ENCODE data around the gene LBH. TPM values are rescaled to one million over a fixed set of nuclear protein-coding genes. Genes with fewer than 3 reads are reported as not detected.
"Not testable (repeated sequence)": the region's sequence is repeated elsewhere in the genome, so short reads cannot be mapped to it uniquely, and the experiment has no call there.

The LBH gene
- total RNA-seq, 1 experiment from 2014 or later: 5.8 TPM

DNA sequence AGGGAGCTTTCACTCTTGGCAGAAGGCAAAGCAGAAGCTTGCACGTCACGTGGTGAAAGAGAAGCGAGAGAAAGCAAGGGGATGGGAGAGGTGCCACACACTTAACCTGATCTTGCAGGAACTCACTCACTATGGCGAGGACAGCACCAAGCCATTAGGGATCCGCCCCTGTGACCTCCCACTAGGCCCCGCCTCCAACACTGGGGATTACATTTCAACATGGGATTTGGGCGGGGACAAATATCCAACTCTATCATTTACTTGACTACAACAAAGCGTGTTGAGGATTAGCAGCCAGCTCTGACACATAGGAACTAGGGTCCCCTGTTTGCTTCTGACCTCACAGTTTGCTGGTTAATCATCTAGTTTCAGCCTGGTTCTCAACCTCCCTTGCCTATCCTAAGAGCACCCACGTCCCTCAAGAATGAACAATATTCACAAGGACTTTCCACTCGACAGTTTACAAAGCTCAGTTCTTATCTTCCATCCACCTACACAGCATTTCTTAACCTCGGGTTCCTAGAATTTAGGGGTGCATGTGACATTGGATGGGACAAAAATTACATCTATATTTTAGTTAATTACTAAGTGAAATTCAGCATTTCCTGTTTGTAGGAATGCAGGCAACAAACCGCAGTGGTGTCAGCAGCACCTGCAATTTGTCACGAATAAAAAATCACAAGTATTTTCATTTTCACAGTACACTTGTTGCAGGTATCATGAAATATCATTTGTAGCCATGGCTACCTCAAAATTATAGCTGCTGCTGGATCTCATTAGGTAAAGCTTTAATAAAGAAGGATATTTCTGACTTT lies 36.0 kb downstream of the LBH start:
- no peak overlapping the region for H3K9ac ChIP-seq (ENCODE audit: low read length)
- no peak overlapping the region for H2AFZ ChIP-seq (ENCODE audit: low read length)
- no peaks in the 10 kb centered on the region for H3K4me1 ChIP-seq (ENCODE audit: insufficient read depth, low read length)
- H3K27ac ChIP-seq (ENCODE audit: low read length): no peak overlapping the region
- intact Hi-C loops (cut with micrococcal nuclease): no loop called here
- H4K20me1 ChIP-seq (ENCODE audit: low read length): no peaks in the 10 kb centered on the region
- no peaks in the 10 kb centered on the region for H3K27me3 ChIP-seq (ENCODE audit: low read length)
- H3F3A ChIP-seq (ENCODE audit: low read length, unreplicated experiment): no peaks in the 10 kb centered on the region
- no peaks in the 10 kb centered on the region for H3K9me2 ChIP-seq (replicated peaks; ENCODE audit: low read length)
- no peak for TF ChIP-seq EZH2 (IDR thresholded peaks at IDR 0.05; ENCODE audit: low read length, unreplicated experiment)
- TF ChIP-seq, protein P1, sequence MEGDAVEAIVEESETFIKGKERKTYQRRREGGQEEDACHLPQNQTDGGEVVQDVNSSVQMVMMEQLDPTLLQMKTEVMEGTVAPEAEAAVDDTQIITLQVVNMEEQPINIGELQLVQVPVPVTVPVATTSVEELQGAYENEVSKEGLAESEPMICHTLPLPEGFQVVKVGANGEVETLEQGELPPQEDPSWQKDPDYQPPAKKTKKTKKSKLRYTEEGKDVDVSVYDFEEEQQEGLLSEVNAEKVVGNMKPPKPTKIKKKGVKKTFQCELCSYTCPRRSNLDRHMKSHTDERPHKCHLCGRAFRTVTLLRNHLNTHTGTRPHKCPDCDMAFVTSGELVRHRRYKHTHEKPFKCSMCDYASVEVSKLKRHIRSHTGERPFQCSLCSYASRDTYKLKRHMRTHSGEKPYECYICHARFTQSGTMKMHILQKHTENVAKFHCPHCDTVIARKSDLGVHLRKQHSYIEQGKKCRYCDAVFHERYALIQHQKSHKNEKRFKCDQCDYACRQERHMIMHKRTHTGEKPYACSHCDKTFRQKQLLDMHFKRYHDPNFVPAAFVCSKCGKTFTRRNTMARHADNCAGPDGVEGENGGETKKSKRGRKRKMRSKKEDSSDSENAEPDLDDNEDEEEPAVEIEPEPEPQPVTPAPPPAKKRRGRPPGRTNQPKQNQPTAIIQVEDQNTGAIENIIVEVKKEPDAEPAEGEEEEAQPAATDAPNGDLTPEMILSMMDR (conservative IDR thresholded peaks at IDR 0.05; ENCODE audit: low read depth, low read length): no peak
- no peak for TF ChIP-seq EZH2phosphoT487 (IDR thresholded peaks at IDR 0.05; ENCODE audit: borderline replicate concordance, low read length)
- ChIA-PET POLR2A (ENCODE audit: unreplicated experiment) (no interaction called here), CTCF (no interaction called here)
- no peaks in the 10 kb centered on the region for H3K36me3 ChIP-seq (ENCODE audit: low read depth, low read length)
- no peaks in the 10 kb centered on the region for H3K9me3 ChIP-seq (ENCODE audit: low read length)
- ATAC-seq: no peak
- H3K4me3 ChIP-seq (ENCODE audit: low read length): no peak overlapping the region
- no peaks in the 10 kb centered on the region for H3K79me2 ChIP-seq (ENCODE audit: low read length)
- no peak overlapping the region for H3K4me2 ChIP-seq (ENCODE audit: low read length)
- DNase-seq: no peak
- no TSS peak for BruUV-seq (replicated peaks)

DNA sequence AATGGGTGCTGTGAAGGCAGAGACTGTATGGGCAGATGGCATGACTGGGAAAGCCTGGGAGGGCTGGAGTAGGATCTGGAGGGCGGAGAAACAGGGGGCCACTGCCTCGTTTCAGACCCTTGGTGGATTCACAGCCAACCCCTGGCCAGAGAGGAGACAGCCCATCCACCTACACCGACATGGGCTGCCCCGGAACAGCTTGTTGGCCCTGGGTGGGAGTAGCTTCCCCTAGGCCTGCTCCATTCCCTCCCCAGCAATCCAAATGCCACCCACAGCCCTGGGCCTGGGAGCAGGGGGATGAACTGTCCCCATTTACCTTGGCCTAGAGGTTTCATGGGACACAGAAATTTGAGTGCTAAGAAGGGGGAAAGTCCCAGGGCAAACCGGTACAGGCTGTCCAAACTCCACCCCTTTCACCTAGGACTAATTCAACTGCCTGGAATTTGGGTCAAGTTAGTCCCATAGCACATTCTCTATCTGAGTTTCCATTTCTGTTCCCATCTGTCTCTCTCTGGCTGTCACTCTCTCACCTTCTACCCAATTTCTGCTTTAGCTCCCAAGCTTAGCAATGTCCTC lies 37.0 kb downstream of the LBH start:
- CTCF ChIA-PET: no interaction called here
- intact Hi-C loops (cut with micrococcal nuclease): no loop called here

DNA sequence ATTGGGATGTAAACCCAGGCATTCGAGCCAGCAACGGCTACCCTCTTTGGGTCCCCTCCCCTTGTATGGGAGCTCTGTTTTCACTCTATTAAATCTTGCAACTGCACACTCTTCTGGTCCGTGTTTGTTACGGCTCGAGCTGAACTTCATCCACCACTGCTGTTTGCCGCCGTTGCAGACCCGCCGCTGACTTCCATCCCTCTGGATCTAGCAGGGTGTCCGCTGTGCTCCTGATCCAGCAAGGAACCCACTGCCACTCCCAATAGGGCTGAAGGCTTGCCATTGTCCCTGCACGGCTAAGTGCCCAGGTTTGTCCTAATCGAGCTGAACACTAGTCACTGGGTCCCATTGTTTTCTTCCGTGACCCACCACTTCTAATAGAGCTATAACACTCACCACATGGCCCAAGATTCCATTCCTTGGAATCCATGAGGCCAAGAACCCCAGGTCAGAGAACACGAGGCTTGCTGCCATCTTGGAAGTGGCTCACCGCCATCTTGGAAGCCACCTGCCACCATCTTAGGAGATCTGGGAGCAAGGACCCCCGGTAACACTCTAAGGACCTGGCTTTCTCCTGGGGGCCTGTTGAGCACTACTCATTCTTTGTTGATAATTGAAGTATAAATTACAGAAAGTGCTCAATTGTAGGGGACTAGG lies 37.9 kb downstream of the LBH start:
- H3K9me3 ChIP-seq (ENCODE audit: low read length); DNase-seq; H3K27ac ChIP-seq (ENCODE audit: low read length); H3K4me3 ChIP-seq (ENCODE audit: low read length); H3K9ac ChIP-seq (ENCODE audit: low read length); ATAC-seq; H3K4me2 ChIP-seq (ENCODE audit: low read length); H4K20me1 ChIP-seq (ENCODE audit: low read length); CTCF ChIA-PET; POLR2A ChIA-PET (ENCODE audit: unreplicated experiment); intact Hi-C loops (cut with micrococcal nuclease); H3K79me2 ChIP-seq (ENCODE audit: low read length); H3F3A ChIP-seq (ENCODE audit: low read length, unreplicated experiment); H3K27me3 ChIP-seq (ENCODE audit: low read length); H3K9me2 ChIP-seq (replicated peaks; ENCODE audit: low read length); BruUV-seq (replicated peaks); H3K36me3 ChIP-seq (ENCODE audit: low read depth, low read length); H2AFZ ChIP-seq (ENCODE audit: low read length): not testable (repeated sequence)
- H3K4me1 ChIP-seq (ENCODE audit: insufficient read depth, low read length): peaks cover 16% of the 10 kb centered on the region

More for the DNA sequence above, 37.0 kb downstream of the LBH start:
- POLR2A ChIA-PET (ENCODE audit: unreplicated experiment): no interaction called here
- Histone ChIP-seq H3K4me2 (ENCODE audit: low read length) (no peak overlapping the region), H3K27me3 (ENCODE audit: low read length) (no peaks in the 10 kb centered on the region), H3K36me3 (ENCODE audit: low read depth, low read length) (no peaks in the 10 kb centered on the region), H4K20me1 (ENCODE audit: low read length) (no peaks in the 10 kb centered on the region), H3K9me3 (ENCODE audit: low read length) (no peaks in the 10 kb centered on the region), H3F3A (ENCODE audit: low read length, unreplicated experiment) (no peaks in the 10 kb centered on the region), H2AFZ (ENCODE audit: low read length) (no peak overlapping the region), H3K9me2 (replicated peaks; ENCODE audit: low read length) (no peaks in the 10 kb centered on the region), H3K27ac (ENCODE audit: low read length) (no peak overlapping the region), H3K79me2 (ENCODE audit: low read length) (no peaks in the 10 kb centered on the region), H3K4me1 (ENCODE audit: insufficient read depth, low read length) (peaks cover 8% of the 10 kb centered on the region), H3K9ac (ENCODE audit: low read length) (no peak overlapping the region), H3K4me3 (ENCODE audit: low read length) (no peak overlapping the region)
- BruUV-seq (replicated peaks): no TSS peak
- TF ChIP-seq, protein P1 (conservative IDR thresholded peaks at IDR 0.05; ENCODE audit: low read depth, low read length): no peak
- TF ChIP-seq EZH2phosphoT487 (IDR thresholded peaks at IDR 0.05; ENCODE audit: borderline replicate concordance, low read length): no peak
- no peak for TF ChIP-seq EZH2 (IDR thresholded peaks at IDR 0.05; ENCODE audit: low read length, unreplicated experiment)
- ATAC-seq (no peak), DNase-seq (no peak)
